Measurements from ENCODE around the gene CAMTA1. TPM values are rescaled to one million over a fixed set of nuclear protein-coding genes. Genes with fewer than 3 reads are reported as not detected.

Gene CAMTA1
- total and polyA plus RNA-seq, 9 of the 15 experiments (the other 6 are each of a cell fraction or from before 2014, with no cell fraction given) = 43.9 to 161 (median 65.9) TPM

- in situ Hi-C loops (cut with MboI) = loop anchor here (5.0 kb wide), 1 partner anchor 271 kb away; no protein-coding TSS in a partner anchor
- TF ChIP-seq, protein P1, sequence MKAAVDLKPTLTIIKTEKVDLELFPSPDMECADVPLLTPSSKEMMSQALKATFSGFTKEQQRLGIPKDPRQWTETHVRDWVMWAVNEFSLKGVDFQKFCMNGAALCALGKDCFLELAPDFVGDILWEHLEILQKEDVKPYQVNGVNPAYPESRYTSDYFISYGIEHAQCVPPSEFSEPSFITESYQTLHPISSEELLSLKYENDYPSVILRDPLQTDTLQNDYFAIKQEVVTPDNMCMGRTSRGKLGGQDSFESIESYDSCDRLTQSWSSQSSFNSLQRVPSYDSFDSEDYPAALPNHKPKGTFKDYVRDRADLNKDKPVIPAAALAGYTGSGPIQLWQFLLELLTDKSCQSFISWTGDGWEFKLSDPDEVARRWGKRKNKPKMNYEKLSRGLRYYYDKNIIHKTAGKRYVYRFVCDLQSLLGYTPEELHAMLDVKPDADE (conservative IDR thresholded peaks at IDR 0.05; ENCODE audit: control insufficient read depth, low read depth, low read length) = no peak
- TF ChIP-seq TCF7L2 (IDR thresholded peaks at IDR 0.05; ENCODE audit: low read depth, low read length) (no peak), RBFOX2 (IDR thresholded peaks at IDR 0.05; ENCODE audit: low read depth, low read length) (no peak), KDM1A (IDR thresholded peaks at IDR 0.05) (no peak), HDAC2 (IDR thresholded peaks at IDR 0.05) (no peak)
- TF ChIP-seq, protein P2, sequence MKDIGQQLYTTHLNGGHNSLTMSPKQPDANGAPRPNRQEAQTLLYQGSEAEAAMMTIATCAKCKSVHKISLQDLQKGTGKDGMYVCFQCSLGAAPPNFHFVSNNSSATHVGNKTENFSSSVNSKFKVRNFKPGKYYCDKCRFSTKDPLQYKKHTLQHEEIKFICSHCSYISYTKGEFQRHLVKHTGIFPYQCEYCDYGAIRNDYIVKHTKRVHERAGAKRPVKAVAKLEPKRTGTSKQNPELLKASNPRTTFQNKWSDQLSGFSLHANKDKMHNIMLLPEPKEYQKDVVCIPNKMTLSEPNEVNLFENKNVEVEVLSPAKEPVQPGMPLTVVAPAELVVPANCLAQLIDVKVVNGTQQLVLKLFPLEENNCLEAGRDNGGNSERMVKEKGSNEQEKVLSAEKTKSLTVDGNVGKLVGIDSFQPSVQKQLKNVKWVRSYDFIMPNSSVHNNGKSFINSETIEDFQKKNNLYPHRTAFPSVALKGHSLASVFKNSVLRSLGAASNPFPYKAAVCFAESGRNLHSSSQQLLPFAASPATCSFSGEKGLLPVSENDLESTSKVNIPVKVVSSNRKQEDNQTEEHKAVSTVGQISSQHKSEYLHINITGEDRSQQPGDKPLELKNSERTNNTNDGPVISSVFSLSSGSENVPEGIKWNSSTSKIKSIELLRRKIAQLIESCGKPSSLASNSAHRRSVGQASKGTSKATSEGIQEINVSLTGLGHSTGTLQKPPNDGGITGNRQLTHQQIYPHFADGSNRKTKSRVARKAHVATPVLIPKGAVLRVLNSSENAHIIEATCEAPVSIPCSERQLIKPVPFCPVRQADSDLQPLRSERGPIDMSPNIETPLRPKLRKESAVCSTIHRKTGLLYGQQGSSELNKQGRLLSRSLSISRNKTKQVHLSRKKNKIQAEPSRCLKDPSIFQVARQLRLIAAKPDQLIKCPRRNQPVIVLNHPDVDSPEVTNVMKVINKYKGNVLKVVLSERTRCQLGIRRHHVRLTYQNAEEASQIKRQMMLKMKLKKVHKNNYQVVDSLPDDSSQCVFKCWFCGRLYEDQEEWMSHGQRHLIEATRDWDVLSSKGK (CRISPR knock-in tag; IDR thresholded peaks at IDR 0.05) = no peak
- no TSS peak for BruUV-seq (replicated peaks)
- H3K4me2 ChIP-seq (ENCODE audit: insufficient read depth, low read length) = no peak overlapping the region
- no peak overlapping the region for H3K9ac ChIP-seq (ENCODE audit: insufficient read depth in 1 of 2, low read depth in 2 of 2, low read length in 2 of 2)
- no peak for ATAC-seq
- 1% methylated on average over 5 of the region's 5 CpGs for WGBS (ENCODE audit: insufficient coverage, low coverage, missing lambda C conversion rate)
- intact Hi-C loops (cut with micrococcal nuclease) = no loop called here
- H3K4me3 ChIP-seq = no peak overlapping the region
- no peak for FAIRE-seq
- POLR2A ChIA-PET = no interaction called here
- H3K9me3 ChIP-seq (replicated peaks; ENCODE audit: control insufficient read depth, insufficient read depth, low read depth, low read length) = no peaks in the 10 kb centered on the region
- H3K27me3 ChIP-seq (ENCODE audit: control insufficient read depth in 2 of 2, insufficient read depth in 2 of 2, low read length in 2 of 2) = peaks cover 12 to 26% of the 10 kb centered on the region in 2 experiments; a peak in 4 of 5 replicates
- H3K79me2 ChIP-seq (ENCODE audit: control insufficient read depth, insufficient read depth, low read length) = no peaks in the 10 kb centered on the region
- no peak for DNase-seq (ENCODE audit: extremely low read depth in 1 of 4, low spot score in 3 of 4)
- H3K9me1 ChIP-seq (ENCODE audit: control insufficient read depth, insufficient read depth, low read length) = no peaks in the 10 kb centered on the region
- peaks cover 15% of the 10 kb centered on the region; the same call in 1 of the 2 replicates for H4K20me1 ChIP-seq (replicated peaks; ENCODE audit: control insufficient read depth, insufficient read depth, low read length)
- no peaks in the 10 kb centered on the region for H3K36me3 ChIP-seq (ENCODE audit: control insufficient read depth, insufficient read depth, low read length)
- CTCF ChIA-PET (ENCODE audit: low intra/inter-chr PET ratio) = interaction anchor here (0.6 kb wide), 1 partner anchor 274 kb away, joined by 3 read pairs; no protein-coding TSS in a partner anchor
- H3K27ac ChIP-seq (ENCODE audit: extremely low read depth, low read depth, low read length) = no peak overlapping the region
- H2AFZ ChIP-seq (ENCODE audit: low read depth, low read length) = no peak overlapping the region
- H3K4me1 ChIP-seq (replicated peaks in 1 of 2; ENCODE audit: control insufficient read depth in 2 of 2, insufficient read depth in 2 of 2, low read length in 2 of 2) = peaks cover 0 to 3% of the 10 kb centered on the region in 2 experiments; a peak in 1 of 5 replicates
Observed at GRCh38 chr1:7068552-7068951, 283.3 kb downstream of the CAMTA1 start.
